ENCODE results near the gene CABCOCO1. TPM values are rescaled to one million over a fixed set of nuclear protein-coding genes. Genes with fewer than 3 reads are reported as not detected.

Gene CABCOCO1
- total and polyA plus RNA-seq, 9 of the 15 experiments (the other 6 are each of a cell fraction or from before 2014, with no cell fraction given), result 0.04 TPM; not detected in 8

DNA sequence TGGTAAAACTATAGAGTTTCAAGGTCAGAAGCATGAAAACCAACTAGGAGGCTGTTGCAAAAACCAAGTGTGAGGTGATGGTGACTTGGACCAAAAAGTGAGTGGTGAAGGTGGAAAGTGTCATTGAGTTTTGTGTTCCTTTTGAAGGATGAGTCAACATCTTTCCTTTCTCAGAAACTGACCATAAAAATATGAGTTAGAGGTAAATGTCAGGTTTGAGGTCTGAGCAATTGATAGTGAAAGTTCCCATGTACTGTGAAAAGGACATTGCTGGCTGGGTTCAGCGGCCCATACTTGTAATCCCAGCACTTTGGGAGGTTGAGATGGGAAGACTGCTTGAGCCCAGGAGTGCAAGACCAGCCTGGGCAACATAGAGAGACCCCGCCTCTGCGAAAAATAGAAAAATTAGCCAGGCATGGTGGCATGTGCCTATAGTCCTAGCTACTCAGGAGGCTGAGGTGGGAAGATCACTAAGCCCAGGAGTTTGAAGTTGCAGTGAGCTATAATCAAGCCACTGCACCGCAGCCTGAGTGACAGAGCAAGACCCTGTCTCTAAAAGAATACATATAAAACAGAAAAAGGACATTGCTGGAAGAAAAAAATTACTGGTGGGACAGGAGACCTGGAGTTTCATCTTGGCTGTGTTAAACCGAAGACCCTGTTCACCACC lies 149.5 kb downstream of the CABCOCO1 start (continued):
- TF ChIP-seq, protein P1, sequence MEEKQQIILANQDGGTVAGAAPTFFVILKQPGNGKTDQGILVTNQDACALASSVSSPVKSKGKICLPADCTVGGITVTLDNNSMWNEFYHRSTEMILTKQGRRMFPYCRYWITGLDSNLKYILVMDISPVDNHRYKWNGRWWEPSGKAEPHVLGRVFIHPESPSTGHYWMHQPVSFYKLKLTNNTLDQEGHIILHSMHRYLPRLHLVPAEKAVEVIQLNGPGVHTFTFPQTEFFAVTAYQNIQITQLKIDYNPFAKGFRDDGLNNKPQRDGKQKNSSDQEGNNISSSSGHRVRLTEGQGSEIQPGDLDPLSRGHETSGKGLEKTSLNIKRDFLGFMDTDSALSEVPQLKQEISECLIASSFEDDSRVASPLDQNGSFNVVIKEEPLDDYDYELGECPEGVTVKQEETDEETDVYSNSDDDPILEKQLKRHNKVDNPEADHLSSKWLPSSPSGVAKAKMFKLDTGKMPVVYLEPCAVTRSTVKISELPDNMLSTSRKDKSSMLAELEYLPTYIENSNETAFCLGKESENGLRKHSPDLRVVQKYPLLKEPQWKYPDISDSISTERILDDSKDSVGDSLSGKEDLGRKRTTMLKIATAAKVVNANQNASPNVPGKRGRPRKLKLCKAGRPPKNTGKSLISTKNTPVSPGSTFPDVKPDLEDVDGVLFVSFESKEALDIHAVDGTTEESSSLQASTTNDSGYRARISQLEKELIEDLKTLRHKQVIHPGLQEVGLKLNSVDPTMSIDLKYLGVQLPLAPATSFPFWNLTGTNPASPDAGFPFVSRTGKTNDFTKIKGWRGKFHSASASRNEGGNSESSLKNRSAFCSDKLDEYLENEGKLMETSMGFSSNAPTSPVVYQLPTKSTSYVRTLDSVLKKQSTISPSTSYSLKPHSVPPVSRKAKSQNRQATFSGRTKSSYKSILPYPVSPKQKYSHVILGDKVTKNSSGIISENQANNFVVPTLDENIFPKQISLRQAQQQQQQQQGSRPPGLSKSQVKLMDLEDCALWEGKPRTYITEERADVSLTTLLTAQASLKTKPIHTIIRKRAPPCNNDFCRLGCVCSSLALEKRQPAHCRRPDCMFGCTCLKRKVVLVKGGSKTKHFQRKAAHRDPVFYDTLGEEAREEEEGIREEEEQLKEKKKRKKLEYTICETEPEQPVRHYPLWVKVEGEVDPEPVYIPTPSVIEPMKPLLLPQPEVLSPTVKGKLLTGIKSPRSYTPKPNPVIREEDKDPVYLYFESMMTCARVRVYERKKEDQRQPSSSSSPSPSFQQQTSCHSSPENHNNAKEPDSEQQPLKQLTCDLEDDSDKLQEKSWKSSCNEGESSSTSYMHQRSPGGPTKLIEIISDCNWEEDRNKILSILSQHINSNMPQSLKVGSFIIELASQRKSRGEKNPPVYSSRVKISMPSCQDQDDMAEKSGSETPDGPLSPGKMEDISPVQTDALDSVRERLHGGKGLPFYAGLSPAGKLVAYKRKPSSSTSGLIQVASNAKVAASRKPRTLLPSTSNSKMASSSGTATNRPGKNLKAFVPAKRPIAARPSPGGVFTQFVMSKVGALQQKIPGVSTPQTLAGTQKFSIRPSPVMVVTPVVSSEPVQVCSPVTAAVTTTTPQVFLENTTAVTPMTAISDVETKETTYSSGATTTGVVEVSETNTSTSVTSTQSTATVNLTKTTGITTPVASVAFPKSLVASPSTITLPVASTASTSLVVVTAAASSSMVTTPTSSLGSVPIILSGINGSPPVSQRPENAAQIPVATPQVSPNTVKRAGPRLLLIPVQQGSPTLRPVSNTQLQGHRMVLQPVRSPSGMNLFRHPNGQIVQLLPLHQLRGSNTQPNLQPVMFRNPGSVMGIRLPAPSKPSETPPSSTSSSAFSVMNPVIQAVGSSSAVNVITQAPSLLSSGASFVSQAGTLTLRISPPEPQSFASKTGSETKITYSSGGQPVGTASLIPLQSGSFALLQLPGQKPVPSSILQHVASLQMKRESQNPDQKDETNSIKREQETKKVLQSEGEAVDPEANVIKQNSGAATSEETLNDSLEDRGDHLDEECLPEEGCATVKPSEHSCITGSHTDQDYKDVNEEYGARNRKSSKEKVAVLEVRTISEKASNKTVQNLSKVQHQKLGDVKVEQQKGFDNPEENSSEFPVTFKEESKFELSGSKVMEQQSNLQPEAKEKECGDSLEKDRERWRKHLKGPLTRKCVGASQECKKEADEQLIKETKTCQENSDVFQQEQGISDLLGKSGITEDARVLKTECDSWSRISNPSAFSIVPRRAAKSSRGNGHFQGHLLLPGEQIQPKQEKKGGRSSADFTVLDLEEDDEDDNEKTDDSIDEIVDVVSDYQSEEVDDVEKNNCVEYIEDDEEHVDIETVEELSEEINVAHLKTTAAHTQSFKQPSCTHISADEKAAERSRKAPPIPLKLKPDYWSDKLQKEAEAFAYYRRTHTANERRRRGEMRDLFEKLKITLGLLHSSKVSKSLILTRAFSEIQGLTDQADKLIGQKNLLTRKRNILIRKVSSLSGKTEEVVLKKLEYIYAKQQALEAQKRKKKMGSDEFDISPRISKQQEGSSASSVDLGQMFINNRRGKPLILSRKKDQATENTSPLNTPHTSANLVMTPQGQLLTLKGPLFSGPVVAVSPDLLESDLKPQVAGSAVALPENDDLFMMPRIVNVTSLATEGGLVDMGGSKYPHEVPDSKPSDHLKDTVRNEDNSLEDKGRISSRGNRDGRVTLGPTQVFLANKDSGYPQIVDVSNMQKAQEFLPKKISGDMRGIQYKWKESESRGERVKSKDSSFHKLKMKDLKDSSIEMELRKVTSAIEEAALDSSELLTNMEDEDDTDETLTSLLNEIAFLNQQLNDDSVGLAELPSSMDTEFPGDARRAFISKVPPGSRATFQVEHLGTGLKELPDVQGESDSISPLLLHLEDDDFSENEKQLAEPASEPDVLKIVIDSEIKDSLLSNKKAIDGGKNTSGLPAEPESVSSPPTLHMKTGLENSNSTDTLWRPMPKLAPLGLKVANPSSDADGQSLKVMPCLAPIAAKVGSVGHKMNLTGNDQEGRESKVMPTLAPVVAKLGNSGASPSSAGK (IDR thresholded peaks at IDR 0.05), result no peak
- TF ChIP-seq, protein P2, sequence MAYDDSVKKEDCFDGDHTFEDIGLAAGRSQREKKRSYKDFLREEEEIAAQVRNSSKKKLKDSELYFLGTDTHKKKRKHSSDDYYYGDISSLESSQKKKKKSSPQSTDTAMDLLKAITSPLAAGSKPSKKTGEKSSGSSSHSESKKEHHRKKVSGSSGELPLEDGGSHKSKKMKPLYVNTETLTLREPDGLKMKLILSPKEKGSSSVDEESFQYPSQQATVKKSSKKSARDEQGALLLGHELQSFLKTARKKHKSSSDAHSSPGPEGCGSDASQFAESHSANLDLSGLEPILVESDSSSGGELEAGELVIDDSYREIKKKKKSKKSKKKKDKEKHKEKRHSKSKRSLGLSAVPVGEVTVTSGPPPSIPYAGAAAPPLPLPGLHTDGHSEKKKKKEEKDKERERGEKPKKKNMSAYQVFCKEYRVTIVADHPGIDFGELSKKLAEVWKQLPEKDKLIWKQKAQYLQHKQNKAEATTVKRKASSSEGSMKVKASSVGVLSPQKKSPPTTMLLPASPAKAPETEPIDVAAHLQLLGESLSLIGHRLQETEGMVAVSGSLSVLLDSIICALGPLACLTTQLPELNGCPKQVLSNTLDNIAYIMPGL (CRISPR knock-in tag; IDR thresholded peaks at IDR 0.05), result no peak
- no peak for TF ChIP-seq U2AF2 (optimal IDR thresholded peaks at IDR 0.05; ENCODE audit: low read depth, low read length)
- TF ChIP-seq, protein P3, sequence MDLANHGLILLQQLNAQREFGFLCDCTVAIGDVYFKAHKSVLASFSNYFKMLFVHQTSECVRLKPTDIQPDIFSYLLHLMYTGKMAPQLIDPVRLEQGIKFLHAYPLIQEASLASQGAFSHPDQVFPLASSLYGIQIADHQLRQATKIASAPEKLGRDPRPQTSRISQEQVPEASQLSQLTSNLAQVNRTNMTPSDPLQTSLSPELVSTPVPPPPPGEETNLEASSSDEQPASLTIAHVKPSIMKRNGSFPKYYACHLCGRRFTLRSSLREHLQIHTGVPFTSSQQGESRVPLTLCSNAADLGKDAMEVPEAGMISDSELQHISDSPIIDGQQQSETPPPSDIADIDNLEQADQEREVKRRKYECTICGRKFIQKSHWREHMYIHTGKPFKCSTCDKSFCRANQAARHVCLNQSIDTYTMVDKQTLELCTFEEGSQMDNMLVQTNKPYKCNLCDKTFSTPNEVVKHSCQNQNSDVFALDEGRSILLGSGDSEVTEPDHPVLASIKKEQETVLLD (IDR thresholded peaks at IDR 0.05), result no peak
- TF ChIP-seq SUPT5H (IDR thresholded peaks at IDR 0.05), result no peak
- peak; percentile 79 for TF ChIP-seq C11orf30 (IDR thresholded peaks at IDR 0.05; ENCODE audit: low read depth)
- no peak for TF ChIP-seq ZNF589 (CRISPR knock-in tag; IDR thresholded peaks at IDR 0.05; ENCODE audit: low read depth)
- TF ChIP-seq, protein P4, sequence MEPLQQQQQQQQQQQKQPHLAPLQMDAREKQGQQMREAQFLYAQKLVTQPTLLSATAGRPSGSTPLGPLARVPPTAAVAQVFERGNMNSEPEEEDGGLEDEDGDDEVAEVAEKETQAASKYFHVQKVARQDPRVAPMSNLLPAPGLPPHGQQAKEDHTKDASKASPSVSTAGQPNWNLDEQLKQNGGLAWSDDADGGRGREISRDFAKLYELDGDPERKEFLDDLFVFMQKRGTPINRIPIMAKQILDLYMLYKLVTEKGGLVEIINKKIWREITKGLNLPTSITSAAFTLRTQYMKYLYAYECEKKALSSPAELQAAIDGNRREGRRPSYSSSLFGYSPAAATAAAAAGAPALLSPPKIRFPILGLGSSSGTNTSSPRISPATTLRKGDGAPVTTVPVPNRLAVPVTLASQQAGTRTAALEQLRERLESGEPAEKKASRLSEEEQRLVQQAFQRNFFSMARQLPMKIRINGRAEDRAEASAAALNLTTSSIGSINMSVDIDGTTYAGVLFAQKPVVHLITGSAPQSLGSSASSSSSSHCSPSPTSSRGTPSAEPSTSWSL (CRISPR knock-in tag; IDR thresholded peaks at IDR 0.05; ENCODE audit: borderline replicate concordance), result no peak
- TF ChIP-seq ZNF316 (IDR thresholded peaks at IDR 0.05), result peak; percentile 77

Measured in K562 (cell line).